Common myeloid progenitor, CD34-positive (primary cell): ENCODE results near the gene SLC24A1.

Experiments
- CTCF ChIA-PET: fragments of 350-600 bp; sonication (Branson Sonifier 250); formaldehyde crosslinking; loops from one replicate; lab custom pipeline; 2021; ENCODE audit warnings: antibody characterized with exemption; lab: Charles Lee
- POLR2A ChIA-PET: fragments of 350-600 bp; sonication (Branson Sonifier 250); formaldehyde crosslinking; loops from one replicate; lab custom pipeline; 2021; ENCODE audit warnings: antibody characterized with exemption; lab: Charles Lee
- DNase-seq, 3 donors: peaks; one replicate each; pipeline versions ENCODE4 v3.0.0 to v3.0.0-alpha.2; 2013
- H3K27ac ChIP-seq, 2 experiments: 1 replicate in 1 of 2; 2 replicates in 1 of 2; pipeline ENCODE4 v1.7.0; 2013; ENCODE audit warnings: inconsistent platforms in 2 of 2, low read length in 2 of 2, mild to moderate bottlenecking in 2 of 2, low read depth in 1 of 2, moderate library complexity in 1 of 2; ENCODE audit not compliant: severe bottlenecking in 2 of 2, insufficient read depth in 1 of 2, poor library complexity in 1 of 2
- H3K27me3 ChIP-seq, 5 experiments: replicated peaks in 2 of 5; 1 replicate in 3 of 5; 2 replicates in 2 of 5; pipeline versions ENCODE4 v1.6.1 to v1.7.0; 2013; ENCODE audit warnings: low read length in 4 of 5, mild to moderate bottlenecking in 2 of 5, moderate library complexity in 2 of 5, inconsistent platforms in 1 of 5; ENCODE audit not compliant: insufficient read depth in 5 of 5, control insufficient read depth in 4 of 5
- H3K36me3 ChIP-seq, 4 experiments: 1 replicate in 2 of 4; 2 replicates in 2 of 4; pipeline versions ENCODE4 v1.6.1 to v1.7.0; 2013; ENCODE audit warnings: low read length in 3 of 4, control low read depth in 1 of 4, mild to moderate bottlenecking in 1 of 4; ENCODE audit not compliant: control insufficient read depth in 4 of 4, insufficient read depth in 4 of 4
- H3K4me1 ChIP-seq, 4 experiments: 1 replicate in 3 of 4; 2 replicates in 1 of 4; pipeline versions ENCODE4 v1.6.1 to v1.7.1; 2013; ENCODE audit warnings: low read length in 3 of 4, mild to moderate bottlenecking in 3 of 4, control low read depth in 1 of 4, inconsistent platforms in 1 of 4, moderate library complexity in 1 of 4; ENCODE audit not compliant: control insufficient read depth in 4 of 4, insufficient read depth in 4 of 4; ENCODE audit errors: control extremely low read depth in 1 of 4
- H3K4me3 ChIP-seq, 7 experiments: 1 replicate in 4 of 7; 2 replicates in 3 of 7; pipeline versions ENCODE4 v1.5.1 to v1.7.0; 2013; ENCODE audit warnings: mild to moderate bottlenecking in 7 of 7, low read length in 6 of 7, moderate library complexity in 6 of 7, inconsistent platforms in 2 of 7, low read depth in 2 of 7, control low read depth in 1 of 7; ENCODE audit not compliant: insufficient read depth in 4 of 7, control insufficient read depth in 1 of 7; ENCODE audit errors: extremely low read depth in 1 of 7
- H3K9me3 ChIP-seq, 5 experiments: 1 replicate in 4 of 5; 2 replicates in 1 of 5; pipeline versions ENCODE4 v1.6.1 to v1.7.1; 2013; ENCODE audit warnings: low read length in 4 of 5, mild to moderate bottlenecking in 2 of 5, inconsistent platforms in 1 of 5, low read depth in 1 of 5, moderate library complexity in 1 of 5; ENCODE audit not compliant: control insufficient read depth in 4 of 5, insufficient read depth in 2 of 5; ENCODE audit errors: control extremely low read depth in 1 of 5
- WGBS: methylation state at CpG from one replicate; pipeline ENCODE4 v1.1.5; 2013; ENCODE audit not compliant: insufficient coverage; 5-methylcytosine and 5-hydroxymethylcytosine counted together

The SLC24A1 gene

GRCh38 chr15:65630760-65631159 lies 9.0 kb downstream of the SLC24A1 start:
- no peak for DNase-seq
- Histone ChIP-seq H3K4me1 (no peaks in the 10 kb centered on the region), H3K27ac (no peak overlapping the region), H3K27me3 (no peaks in the 10 kb centered on the region), H3K9me3 (no peaks in the 10 kb centered on the region), H3K36me3 (peaks cover 0 to 2% (median under 1%) of the 10 kb centered on the region in 4 experiments), H3K4me3 (no peak overlapping the region)
- ChIA-PET CTCF (interaction anchor here (1.0 kb wide), 2 partner anchors 12 to 32 kb away, joined by 3 to 4 read pairs; no protein-coding TSS in a partner anchor), POLR2A (no interaction called here)
- WGBS: 98% methylated on average over 4 of the region's 5 CpGs

- POLR2A ChIA-PET: no interaction called here
- DNase-seq: no peak
- no peaks in the 10 kb centered on the region for H3K9me3 ChIP-seq
- WGBS: 100% methylated on average over 3 of the region's 6 CpGs
- H3K27me3 ChIP-seq: no peaks in the 10 kb centered on the region
- no peak overlapping the region for H3K27ac ChIP-seq
- H3K4me1 ChIP-seq: no peaks in the 10 kb centered on the region
- H3K4me3 ChIP-seq: no peak overlapping the region
- peaks cover 0 to 2% (median 0%) of the 10 kb centered on the region in 4 experiments for H3K36me3 ChIP-seq
- CTCF ChIA-PET: interaction anchor here (1.0 to 1.6 kb wide), 4 partner anchors 8 to 247 kb away, joined by 3 to 4 read pairs (median 4); no protein-coding TSS in a partner anchor
Measured at GRCh38 chr15:65631503-65631902, 9.8 kb downstream of the SLC24A1 start.

- WGBS: 100% methylated on average over 3 of the region's 4 CpGs
- CTCF ChIA-PET: interaction anchor here (0.7 to 1.6 kb wide), 2 partner anchors 10 kb away, joined by 3 to 4 read pairs; no protein-coding TSS in a partner anchor
- H3K4me1 ChIP-seq: no peaks in the 10 kb centered on the region
- H3K9me3 ChIP-seq: no peaks in the 10 kb centered on the region
- H3K27me3 ChIP-seq: no peaks in the 10 kb centered on the region
- H3K27ac ChIP-seq: no peak overlapping the region
- no peak for DNase-seq
- POLR2A ChIA-PET: no interaction called here
- H3K4me3 ChIP-seq: no peak overlapping the region
- peaks cover 0 to 2% (median 0%) of the 10 kb centered on the region in 4 experiments for H3K36me3 ChIP-seq
Measured at GRCh38 chr15:65632780-65633375, 11.1 kb downstream of the SLC24A1 start.

- 94% methylated on average over 2 of the region's 2 CpGs for WGBS
- POLR2A ChIA-PET: no interaction called here
- CTCF ChIA-PET: no interaction called here
- Histone ChIP-seq H3K27ac (no peak overlapping the region), H3K4me1 (peaks cover 0 to 2% (median under 1%) of the 10 kb centered on the region in 4 experiments), H3K36me3 (peaks cover 0 to 2% (median 0%) of the 10 kb centered on the region in 4 experiments), H3K27me3 (no peaks in the 10 kb centered on the region), H3K9me3 (no peaks in the 10 kb centered on the region), H3K4me3 (no peak overlapping the region)
- DNase-seq: no peak
Measured at GRCh38 chr15:65633752-65634151, 12.0 kb downstream of the SLC24A1 start.

GRCh38 chr15:65634356-65634755 lies 12.6 kb downstream of the SLC24A1 start:
- no peaks in the 10 kb centered on the region for H3K9me3 ChIP-seq
- DNase-seq: no peak
- H3K4me1 ChIP-seq: peaks cover 0 to 4% (median 1%) of the 10 kb centered on the region in 4 experiments
- ChIA-PET POLR2A (no interaction called here), CTCF (no interaction called here)
- no CpG with 5 or more reads among the region's 1 CpG for WGBS
- no peaks in the 10 kb centered on the region for H3K27me3 ChIP-seq
- H3K4me3 ChIP-seq: no peak overlapping the region
- peaks cover 0 to 2% (median 0%) of the 10 kb centered on the region in 4 experiments for H3K36me3 ChIP-seq
- H3K27ac ChIP-seq: no peak overlapping the region

- H3K27ac ChIP-seq: no peak overlapping the region
- H3K9me3 ChIP-seq: no peaks in the 10 kb centered on the region
- H3K4me3 ChIP-seq: no peak overlapping the region
- ChIA-PET POLR2A (no interaction called here), CTCF (interaction anchor here (0.8 to 3.8 kb wide), 16 partner anchors 9 to 860 kb away, joined by 3 to 24 read pairs (median 4); partner anchors contain the start of gene SLC24A1)
- no peak for DNase-seq
- no peaks in the 10 kb centered on the region for H3K36me3 ChIP-seq
- H3K27me3 ChIP-seq: no peaks in the 10 kb centered on the region
- peaks cover 0 to 4% (median 1%) of the 10 kb centered on the region in 4 experiments for H3K4me1 ChIP-seq
- WGBS: 100% methylated on average over 5 of the region's 5 CpGs
Measured at GRCh38 chr15:65638109-65638508, 16.4 kb downstream of the SLC24A1 start.

GRCh38 chr15:65638681-65639089 lies 16.9 kb downstream of the SLC24A1 start:
- Histone ChIP-seq H3K36me3 (peaks cover 0 to 2% (median 0%) of the 10 kb centered on the region in 4 experiments), H3K27me3 (no peaks in the 10 kb centered on the region), H3K4me3 (peak overlapping the region in 1 of 7 experiments; percentile 43), H3K9me3 (no peaks in the 10 kb centered on the region), H3K4me1 (peaks cover 0 to 4% (median 1%) of the 10 kb centered on the region in 4 experiments), H3K27ac (no peak overlapping the region)
- CTCF ChIA-PET: interaction anchor here (0.8 to 3.8 kb wide), 15 partner anchors 10 to 860 kb away, joined by 3 to 24 read pairs (median 4); partner anchors contain the start of gene SLC24A1
- WGBS: 5% methylated on average over 2 of the region's 3 CpGs
- peak; percentile 72 to 86 (median 86) for DNase-seq
- POLR2A ChIA-PET: no interaction called here
